Right renal pelvis (tissue), 4 donors: ENCODE data around the gene ZC3H11A. TPM values are rescaled to one million over a fixed set of nuclear protein-coding genes. Genes with fewer than 3 reads are reported as not detected.
A peak's percentile ranks its signal among the peaks of the same experiment; 100 is the strongest.

ENCODE experiments used
- DNase-seq, 4 donors: peaks; one replicate each; pipeline ENCODE4 v3.0.0-alpha.2; 2013; ENCODE audit warnings: low read depth in 4 of 4, low spot score in 3 of 4, missing footprints in 1 of 4
- polyA plus RNA-seq, 4 donors: library from polyadenylated mRNA; unstranded; fragments of 120-200 nt; gene quantifications; one replicate each; pipeline ENCODE4 v1.2.1, GENCODE V29; 2013; ENCODE audit not compliant: insufficient read length in 4 of 4

Gene ZC3H11A
- polyA plus RNA-seq, 4 donors, result 134 to 157 (median 140) TPM

DNA sequence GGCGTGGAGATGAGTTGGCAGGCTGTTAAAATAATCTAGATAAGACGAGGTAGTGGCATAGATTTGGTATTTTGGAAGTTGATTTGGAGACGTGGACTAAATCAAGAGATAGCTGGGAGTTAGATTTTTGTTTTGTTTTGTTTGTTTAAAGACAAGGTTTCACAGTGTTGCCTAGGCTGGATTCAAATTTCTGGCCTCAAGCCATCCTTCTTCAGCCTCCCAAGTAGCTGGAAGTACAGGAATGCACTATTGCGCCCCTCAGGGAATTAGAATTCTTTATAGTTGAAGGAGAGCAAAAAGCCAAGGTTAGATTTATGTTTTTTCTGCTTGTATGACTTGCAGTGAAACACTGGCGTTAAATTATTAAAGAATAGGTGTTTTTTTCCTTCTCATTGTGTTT lies 43.7 kb downstream of the ZC3H11A start:
- DNase-seq, result peak in 3 of 4 donors; percentile 19 to 49 (median 35)

DNA sequence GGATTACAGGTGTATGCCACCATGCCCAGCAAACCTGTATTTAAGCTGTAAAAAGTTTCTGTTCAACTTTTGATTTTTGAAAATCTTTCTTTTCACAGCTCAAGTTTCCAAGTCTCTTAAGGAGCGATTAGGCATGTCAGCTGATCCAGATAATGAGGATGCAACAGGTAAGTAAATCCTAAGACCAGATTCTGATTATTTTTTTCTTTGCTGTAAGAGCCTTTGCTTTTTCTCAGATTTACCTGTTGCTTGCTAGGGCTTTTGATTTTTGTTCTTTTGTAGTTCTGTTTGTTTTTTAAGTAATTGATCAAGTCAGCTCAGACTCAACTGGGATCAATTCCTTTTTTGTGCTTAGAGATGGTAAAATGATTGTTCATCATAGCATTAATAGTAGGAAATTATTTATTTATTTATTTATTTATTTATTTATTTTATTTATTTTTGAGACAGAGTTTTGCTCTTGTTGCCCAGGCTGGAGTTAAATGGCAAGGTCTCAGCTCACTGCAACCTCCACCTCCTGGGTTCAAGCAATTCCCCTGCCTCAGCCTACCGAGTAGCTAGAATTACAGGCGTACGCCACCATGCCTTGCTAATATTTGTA lies 44.9 kb downstream of the ZC3H11A start:
- no peak for DNase-seq

DNA sequence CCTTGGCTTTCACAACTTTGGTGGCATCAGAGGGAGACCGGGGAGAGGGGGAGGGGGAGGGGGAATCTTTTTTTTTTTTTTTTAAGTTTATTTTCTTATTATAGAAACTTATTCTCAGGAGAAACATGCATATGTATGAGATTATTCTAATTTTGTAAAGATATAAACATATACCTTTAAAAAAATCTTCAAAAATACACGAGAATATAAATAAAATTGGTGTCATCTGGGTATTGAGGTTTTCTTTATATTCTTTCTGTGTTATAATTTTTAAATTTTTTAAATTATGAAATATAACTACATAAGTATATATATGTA lies 47.1 kb downstream of the ZC3H11A start:
- DNase-seq, result no peak

DNA sequence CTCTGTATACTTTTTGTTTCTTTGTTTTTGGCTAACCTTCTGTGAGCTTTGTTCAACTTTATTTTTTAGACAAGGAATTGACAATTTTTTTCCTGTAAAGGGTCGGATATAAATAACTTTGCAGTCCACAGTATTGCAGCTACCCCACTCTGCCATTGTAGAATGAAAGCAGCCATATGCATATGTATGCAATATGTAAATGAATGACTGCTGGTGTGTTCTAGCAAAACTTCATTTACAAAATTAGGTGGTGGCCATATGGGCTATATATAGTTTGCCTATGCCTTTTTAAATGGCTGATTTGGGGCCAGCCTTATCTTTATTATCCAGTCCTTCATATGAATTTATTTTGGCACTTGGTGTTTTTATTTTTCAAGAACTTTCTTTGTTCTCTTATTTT lies 48.0 kb downstream of the ZC3H11A start:
- no peak for DNase-seq

Other genes starting within 250 kb of the ZC3H11A start
- 10 to 100 TPM; 61.9 to 66.1 (median 62.9) TPM for gene ATP2B4, start 168.8 kb upstream of the ZC3H11A start, polyA plus RNA-seq
- under 1 TPM; 0.08 to 0.14 (median 0.11) TPM for gene LAX1, start 30.4 kb upstream of the ZC3H11A start, polyA plus RNA-seq
- 10 to 100 TPM; 16.5 to 22.7 (median 18.9) TPM for gene ZBED6, start within 50 bp of the ZC3H11A start, polyA plus RNA-seq
- gene SNRPE, start 66.0 kb downstream of the ZC3H11A start, polyA plus RNA-seq, result 100 to 1,000 TPM; 267 to 331 (median 293) TPM